ENCODE results near the gene SLC2A6.

SLC2A6 gene

DNA sequence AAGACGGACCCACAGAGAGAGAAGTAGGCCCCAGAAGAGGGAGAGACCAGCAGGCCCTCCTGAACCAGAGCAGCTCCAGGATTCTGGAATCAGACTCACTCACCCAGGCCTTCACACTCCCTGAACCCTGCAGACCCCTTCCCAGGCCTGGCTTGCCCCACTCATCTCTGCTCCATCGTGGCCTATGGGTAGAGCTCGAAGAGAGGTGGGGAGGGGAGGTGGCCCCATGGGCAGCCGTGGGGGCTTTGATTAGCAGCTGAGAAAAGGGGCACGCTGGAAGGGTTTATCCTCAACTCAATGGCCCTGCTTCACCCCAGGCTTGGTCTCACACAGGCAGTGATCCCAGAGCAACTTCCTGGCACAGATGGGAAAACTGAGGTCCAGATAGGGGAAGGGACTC lies 45.2 kb upstream of the SLC2A6 start:
- Histone ChIP-seq H3K36me3 (replicated peaks; ENCODE audit: insufficient read depth, low read length) (no peaks in the 10 kb centered on the region), H3K4me1 (ENCODE audit: low read length) (no peaks in the 10 kb centered on the region), H3K27ac (ENCODE audit: low read length) (no peak overlapping the region), H3K79me2 (ENCODE audit: low read length) (no peaks in the 10 kb centered on the region), H3K4me3 (ENCODE audit: low read length) (no peak overlapping the region), H4K20me1 (ENCODE audit: insufficient read depth, low read length) (no peaks in the 10 kb centered on the region), H3K27me3 (replicated peaks; ENCODE audit: insufficient read depth, low read length) (peaks cover 96% of the 10 kb centered on the region), H3F3A (ENCODE audit: insufficient read depth, low read length) (no peaks in the 10 kb centered on the region), H3K4me2 (ENCODE audit: low read depth, low read length) (no peak overlapping the region), H3K9me3 (replicated peaks; ENCODE audit: insufficient read depth, low read length) (no peaks in the 10 kb centered on the region), H2AFZ (ENCODE audit: low read length) (no peak overlapping the region), H3K9ac (ENCODE audit: low read length) (no peak overlapping the region), H3K9me2 (replicated peaks; ENCODE audit: insufficient read depth, low read length) (no peaks in the 10 kb centered on the region)
- no peak for DNase-seq
- TF ChIP-seq EZH2 (optimal IDR thresholded peaks at IDR 0.05; ENCODE audit: low read depth, low read length) (no peak), EZH2phosphoT487 (IDR thresholded peaks at IDR 0.05; ENCODE audit: low read length) (no peak), CTCF (IDR thresholded peaks at IDR 0.05; ENCODE audit: low read length) (no peak)

DNA sequence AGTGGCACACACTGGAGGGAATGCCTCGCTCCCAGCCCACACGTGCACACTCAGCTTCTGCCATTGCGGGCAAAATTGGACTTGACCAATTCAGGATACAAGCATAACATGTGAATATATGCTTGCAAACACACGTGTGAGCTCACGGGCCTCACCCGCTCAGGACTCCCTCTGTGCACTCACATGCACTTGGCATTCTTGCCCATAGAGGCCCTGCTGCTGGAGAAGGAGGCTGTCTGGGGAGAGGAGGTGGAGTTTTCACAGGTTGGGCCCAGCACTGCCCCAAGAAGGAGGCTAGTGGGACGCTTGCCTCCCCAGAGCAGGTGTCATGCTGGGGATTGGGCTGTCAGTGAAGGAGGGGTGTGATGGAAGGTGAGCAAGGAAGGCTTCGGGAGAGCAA lies 44.2 kb upstream of the SLC2A6 start:
- Histone ChIP-seq H3K27me3 (replicated peaks; ENCODE audit: insufficient read depth, low read length) (peaks cover 96% of the 10 kb centered on the region), H3K27ac (ENCODE audit: low read length) (no peak overlapping the region), H2AFZ (ENCODE audit: low read length) (no peak overlapping the region), H3F3A (ENCODE audit: insufficient read depth, low read length) (no peaks in the 10 kb centered on the region), H3K79me2 (ENCODE audit: low read length) (no peaks in the 10 kb centered on the region), H3K9me3 (replicated peaks; ENCODE audit: insufficient read depth, low read length) (no peaks in the 10 kb centered on the region), H3K9ac (ENCODE audit: low read length) (no peak overlapping the region), H3K4me2 (ENCODE audit: low read depth, low read length) (no peak overlapping the region), H3K4me1 (ENCODE audit: low read length) (no peaks in the 10 kb centered on the region), H3K9me2 (replicated peaks; ENCODE audit: insufficient read depth, low read length) (no peaks in the 10 kb centered on the region), H4K20me1 (ENCODE audit: insufficient read depth, low read length) (no peaks in the 10 kb centered on the region), H3K36me3 (replicated peaks; ENCODE audit: insufficient read depth, low read length) (no peaks in the 10 kb centered on the region), H3K4me3 (ENCODE audit: low read length) (no peak overlapping the region)
- TF ChIP-seq CTCF (IDR thresholded peaks at IDR 0.05; ENCODE audit: low read length) (no peak), EZH2 (optimal IDR thresholded peaks at IDR 0.05; ENCODE audit: low read depth, low read length) (no peak), EZH2phosphoT487 (IDR thresholded peaks at IDR 0.05; ENCODE audit: low read length) (no peak)
- no peak for DNase-seq

DNA sequence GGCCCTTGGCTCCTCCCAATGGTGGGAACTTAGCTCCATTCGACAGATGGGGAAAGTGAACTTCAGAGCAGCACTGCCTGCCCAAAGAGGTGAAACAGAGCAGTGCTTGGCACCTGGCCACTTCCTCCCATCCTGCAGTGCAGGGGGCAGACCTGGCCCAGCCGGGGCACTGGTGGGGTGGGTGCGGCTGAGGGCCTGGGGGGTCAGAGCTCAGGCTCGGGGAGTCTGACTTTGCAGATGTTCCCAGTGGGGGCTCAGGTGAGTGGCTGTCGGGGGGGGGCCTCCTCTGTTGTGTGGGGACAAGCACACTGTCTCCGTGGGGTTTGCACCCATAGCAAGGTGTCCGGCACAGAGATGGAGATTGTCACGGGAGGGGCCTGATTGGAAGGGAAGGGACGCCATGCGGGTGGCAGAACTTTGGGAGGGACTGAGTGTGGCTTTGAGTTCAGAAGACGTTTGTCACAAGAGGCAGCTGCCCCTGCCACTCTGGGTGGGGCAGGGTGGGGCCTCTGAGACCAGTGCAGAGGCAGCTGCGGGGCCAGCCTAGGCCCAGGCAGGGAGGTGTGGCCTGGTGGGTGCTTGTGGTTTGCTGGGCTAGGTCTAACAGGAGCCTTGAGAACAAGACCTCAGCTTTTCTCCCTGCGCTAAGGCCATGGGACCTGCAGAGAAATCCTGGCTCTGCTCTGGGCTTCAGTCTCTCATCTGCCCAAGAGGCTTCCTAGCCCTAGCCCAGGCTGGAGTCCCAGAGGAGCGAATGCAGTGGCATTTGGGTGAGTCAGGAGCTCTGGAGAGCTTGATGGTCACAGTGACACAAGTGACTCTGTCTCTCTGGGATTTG lies 43.4 kb upstream of the SLC2A6 start:
- Histone ChIP-seq H3K79me2 (ENCODE audit: low read length) (no peaks in the 10 kb centered on the region), H3K4me1 (ENCODE audit: low read length) (no peaks in the 10 kb centered on the region), H3K27ac (ENCODE audit: low read length) (no peak overlapping the region), H3K9ac (ENCODE audit: low read length) (no peak overlapping the region), H3K36me3 (replicated peaks; ENCODE audit: insufficient read depth, low read length) (no peaks in the 10 kb centered on the region), H4K20me1 (ENCODE audit: insufficient read depth, low read length) (no peaks in the 10 kb centered on the region), H3K4me2 (ENCODE audit: low read depth, low read length) (no peak overlapping the region), H3K9me2 (replicated peaks; ENCODE audit: insufficient read depth, low read length) (no peaks in the 10 kb centered on the region), H3K4me3 (ENCODE audit: low read length) (no peak overlapping the region), H3K9me3 (replicated peaks; ENCODE audit: insufficient read depth, low read length) (no peaks in the 10 kb centered on the region), H3F3A (ENCODE audit: insufficient read depth, low read length) (no peaks in the 10 kb centered on the region), H3K27me3 (replicated peaks; ENCODE audit: insufficient read depth, low read length) (peaks cover 94% of the 10 kb centered on the region), H2AFZ (ENCODE audit: low read length) (no peak overlapping the region)
- TF ChIP-seq CTCF (IDR thresholded peaks at IDR 0.05; ENCODE audit: low read length) = no peak
- TF ChIP-seq EZH2phosphoT487 (IDR thresholded peaks at IDR 0.05; ENCODE audit: low read length) = no peak
- TF ChIP-seq EZH2 (optimal IDR thresholded peaks at IDR 0.05; ENCODE audit: low read depth, low read length) = no peak
- no peak for DNase-seq

Measured in MM.1S (cell line).